ENCODE measurements around the gene PTGIR.
"Not testable (repeated sequence)": the region's sequence is repeated elsewhere in the genome, so short reads cannot be mapped to it uniquely, and the experiment has no call there.

Gene PTGIR

GRCh38 chr19:46629546-46630025 is 4.7 kb upstream of the PTGIR start:
- Histone ChIP-seq H3K27ac (no peak overlapping the region), H3K36me3 (replicated peaks) (no peaks in the 10 kb centered on the region), H3K4me3 (ENCODE audit: low read depth, low read length) (no peak overlapping the region), H3K27me3 (replicated peaks) (no peaks in the 10 kb centered on the region)
- in situ Hi-C loops (cut with HindIII; ENCODE audit: low pct_ligation_motif_present, low sequenced_read_pairs) = no loop called here
- no peak for DNase-seq
- TF ChIP-seq, protein P1, sequence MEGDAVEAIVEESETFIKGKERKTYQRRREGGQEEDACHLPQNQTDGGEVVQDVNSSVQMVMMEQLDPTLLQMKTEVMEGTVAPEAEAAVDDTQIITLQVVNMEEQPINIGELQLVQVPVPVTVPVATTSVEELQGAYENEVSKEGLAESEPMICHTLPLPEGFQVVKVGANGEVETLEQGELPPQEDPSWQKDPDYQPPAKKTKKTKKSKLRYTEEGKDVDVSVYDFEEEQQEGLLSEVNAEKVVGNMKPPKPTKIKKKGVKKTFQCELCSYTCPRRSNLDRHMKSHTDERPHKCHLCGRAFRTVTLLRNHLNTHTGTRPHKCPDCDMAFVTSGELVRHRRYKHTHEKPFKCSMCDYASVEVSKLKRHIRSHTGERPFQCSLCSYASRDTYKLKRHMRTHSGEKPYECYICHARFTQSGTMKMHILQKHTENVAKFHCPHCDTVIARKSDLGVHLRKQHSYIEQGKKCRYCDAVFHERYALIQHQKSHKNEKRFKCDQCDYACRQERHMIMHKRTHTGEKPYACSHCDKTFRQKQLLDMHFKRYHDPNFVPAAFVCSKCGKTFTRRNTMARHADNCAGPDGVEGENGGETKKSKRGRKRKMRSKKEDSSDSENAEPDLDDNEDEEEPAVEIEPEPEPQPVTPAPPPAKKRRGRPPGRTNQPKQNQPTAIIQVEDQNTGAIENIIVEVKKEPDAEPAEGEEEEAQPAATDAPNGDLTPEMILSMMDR (IDR thresholded peaks at IDR 0.05; ENCODE audit: low read depth, low read length, missing control alignments) = no peak

GRCh38 chr19:46628970-46629369 is 4.1 kb upstream of the PTGIR start:
- H3K27me3 ChIP-seq (replicated peaks); H3K27ac ChIP-seq; H3K4me3 ChIP-seq (ENCODE audit: low read depth, low read length); in situ Hi-C loops (cut with HindIII; ENCODE audit: low pct_ligation_motif_present, low sequenced_read_pairs); DNase-seq; H3K36me3 ChIP-seq (replicated peaks): not testable (repeated sequence)

GRCh38 chr19:46626446-46626845 is 1.6 kb upstream of the PTGIR start:
- Histone ChIP-seq H3K36me3 (replicated peaks) (no peaks in the 10 kb centered on the region), H3K4me3 (ENCODE audit: low read depth, low read length) (no peak overlapping the region), H3K27ac (no peak overlapping the region), H3K27me3 (replicated peaks) (no peaks in the 10 kb centered on the region)
- no peak for DNase-seq
- in situ Hi-C loops (cut with HindIII; ENCODE audit: low pct_ligation_motif_present, low sequenced_read_pairs) = no loop called here
- TF ChIP-seq, protein P1 (IDR thresholded peaks at IDR 0.05; ENCODE audit: low read depth, low read length, missing control alignments) = no peak

DNA sequence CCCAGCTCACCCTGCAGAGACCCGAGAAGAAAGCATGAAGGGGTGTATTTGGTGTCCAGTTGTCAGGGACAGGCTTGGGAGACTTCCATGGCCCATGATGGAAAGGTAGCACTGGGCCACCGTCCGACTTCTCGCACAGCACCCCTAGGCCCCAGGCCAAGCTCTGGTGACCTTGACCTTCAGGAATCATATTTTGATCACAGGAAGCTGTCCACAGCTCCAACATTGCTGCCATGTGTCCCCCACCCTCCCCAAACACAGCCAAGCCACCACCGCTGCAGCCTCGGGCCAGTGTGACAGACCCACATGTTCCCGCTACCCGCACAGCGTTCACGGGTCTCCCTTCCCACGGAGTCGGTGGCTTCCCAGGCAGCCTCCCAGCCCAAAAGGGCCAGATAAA is 842 bp upstream of the PTGIR start:
- no peak for DNase-seq
- Histone ChIP-seq H3K27ac (no peak overlapping the region), H3K4me3 (ENCODE audit: low read depth, low read length) (no peak overlapping the region), H3K27me3 (replicated peaks) (no peaks in the 10 kb centered on the region), H3K36me3 (replicated peaks) (no peaks in the 10 kb centered on the region)
- in situ Hi-C loops (cut with HindIII; ENCODE audit: low pct_ligation_motif_present, low sequenced_read_pairs) = no loop called here
- TF ChIP-seq, protein P1 (IDR thresholded peaks at IDR 0.05; ENCODE audit: low read depth, low read length, missing control alignments) = no peak

DNA sequence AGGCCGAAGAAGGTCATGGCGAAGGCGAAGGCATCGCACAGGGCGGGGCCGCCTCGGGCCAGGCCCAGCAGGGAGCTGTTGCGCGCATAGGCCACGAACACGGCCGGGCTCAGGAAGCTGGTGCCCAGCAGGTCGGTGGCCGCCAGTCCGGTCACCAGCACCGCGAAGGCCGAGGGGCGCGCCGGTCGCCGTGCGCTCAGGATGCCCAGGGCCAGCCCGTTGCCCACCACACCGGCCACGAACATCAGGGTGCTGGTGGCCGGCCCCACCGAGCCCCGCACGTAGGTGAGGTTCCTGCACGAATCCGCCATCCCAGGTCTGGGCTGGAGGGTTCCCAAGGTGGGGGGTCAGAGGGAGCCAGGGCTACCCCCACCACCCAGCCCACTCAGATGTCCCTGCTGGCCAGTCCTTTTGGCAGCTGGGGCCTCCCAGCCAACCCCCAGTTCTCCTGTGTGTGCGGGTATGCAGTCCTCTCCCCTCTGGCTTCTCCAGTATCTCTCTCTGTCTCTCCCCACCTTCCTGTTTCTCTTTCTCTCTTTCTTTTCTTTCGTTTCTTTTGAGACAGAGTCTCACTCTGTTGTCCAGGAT is 880 bp downstream of the PTGIR start:
- no peak overlapping the region for H3K27ac ChIP-seq
- DNase-seq = no peak
- H3K36me3 ChIP-seq (replicated peaks) = no peaks in the 10 kb centered on the region
- TF ChIP-seq, protein P1 (IDR thresholded peaks at IDR 0.05; ENCODE audit: low read depth, low read length, missing control alignments) = no peak
- in situ Hi-C loops (cut with HindIII; ENCODE audit: low pct_ligation_motif_present, low sequenced_read_pairs) = no loop called here
- no peak overlapping the region for H3K4me3 ChIP-seq (ENCODE audit: low read depth, low read length)
- H3K27me3 ChIP-seq (replicated peaks) = no peaks in the 10 kb centered on the region

DNA sequence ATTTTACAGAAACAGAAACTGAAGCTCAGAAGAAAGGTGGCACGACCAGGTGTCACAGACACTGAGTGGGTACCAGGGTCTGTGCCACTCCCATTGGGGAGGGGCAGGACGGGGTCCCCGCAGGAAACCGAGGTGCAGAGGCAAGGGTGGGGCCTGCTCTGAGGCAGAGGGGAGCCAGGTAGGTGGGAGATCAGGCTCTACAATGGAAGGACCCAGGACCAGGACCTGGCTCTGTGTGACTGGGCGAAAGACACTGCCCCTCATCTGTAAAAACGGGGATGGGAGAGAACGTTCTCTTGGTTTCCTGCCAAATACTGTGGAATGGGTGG is 2.8 kb downstream of the PTGIR start:
- H3K27ac ChIP-seq = no peak overlapping the region
- no peaks in the 10 kb centered on the region for H3K27me3 ChIP-seq (replicated peaks)
- no peak overlapping the region for H3K4me3 ChIP-seq (ENCODE audit: low read depth, low read length)
- no peaks in the 10 kb centered on the region for H3K36me3 ChIP-seq (replicated peaks)
- no peak for DNase-seq
- in situ Hi-C loops (cut with HindIII; ENCODE audit: low pct_ligation_motif_present, low sequenced_read_pairs) = no loop called here
- TF ChIP-seq, protein P1 (IDR thresholded peaks at IDR 0.05; ENCODE audit: low read depth, low read length, missing control alignments) = no peak
